Nephron progenitor cell (in vitro differentiated cells): ENCODE results near the gene EEF1AKMT3.
A peak's percentile ranks its signal among the peaks of the same experiment; 100 is the strongest.

Experiments used
- DNase-seq: peaks from one replicate; pipeline ENCODE4 v3.0.0; 2021
- H3K27ac Mint-ChIP-seq: 2 replicates; pipeline ENCODE4 v1.8.0; 2021; ENCODE audit warnings: mild to moderate bottlenecking, moderate library complexity, mixed read lengths
- H3K27me3 Mint-ChIP-seq: 2 replicates; pipeline ENCODE4 v1.8.0; 2021; ENCODE audit warnings: mild to moderate bottlenecking, low read depth, mixed read lengths; ENCODE audit not compliant: poor library complexity
- H3K36me3 Mint-ChIP-seq: 2 replicates; pipeline ENCODE4 v1.8.0; 2021; ENCODE audit warnings: low read depth, mixed read lengths
- H3K4me1 Mint-ChIP-seq: 2 replicates; pipeline ENCODE4 v1.8.0; 2021; ENCODE audit warnings: mixed read lengths
- H3K4me3 Mint-ChIP-seq: 2 replicates; pipeline ENCODE4 v1.8.0; 2021; ENCODE audit warnings: mild to moderate bottlenecking, moderate library complexity, mixed read lengths
- H3K9me3 Mint-ChIP-seq: 2 replicates; pipeline ENCODE4 v1.8.0; 2021; ENCODE audit warnings: mild to moderate bottlenecking, moderate library complexity, mixed read lengths
- CTCF ChIP-seq: fragments of 200-600 bp; sonication (generic); IDR thresholded peaks from 2 replicates; pipeline ENCODE4 v1.5.0; 2021; ENCODE audit warnings: antibody characterized with exemption

Gene EEF1AKMT3

GRCh38 chr12:57752668-57753000 is 19.8 kb upstream of the EEF1AKMT3 start:
- no peak overlapping the region for H3K27ac Mint-ChIP-seq
- peaks cover 47% of the 10 kb centered on the region for H3K27me3 Mint-ChIP-seq

GRCh38 chr12:57753756-57754337 is 18.6 kb upstream of the EEF1AKMT3 start:
- H3K4me1 Mint-ChIP-seq, result peaks cover 53% of the 10 kb centered on the region
- no peak for DNase-seq
- no peak for TF ChIP-seq CTCF
- H3K9me3 Mint-ChIP-seq, result no peaks in the 10 kb centered on the region
- peak overlapping the region; percentile 91 for H3K4me3 Mint-ChIP-seq
- peaks cover 60% of the 10 kb centered on the region for H3K27me3 Mint-ChIP-seq
- H3K36me3 Mint-ChIP-seq, result peaks cover 34% of the 10 kb centered on the region
- H3K27ac Mint-ChIP-seq, result peak overlapping the region; percentile 47

More at GRCh38 chr12:57752668-57753000, 19.8 kb upstream of the EEF1AKMT3 start:
- H3K4me1 Mint-ChIP-seq, result peaks cover 53% of the 10 kb centered on the region
- no peak for TF ChIP-seq CTCF
- no peaks in the 10 kb centered on the region for H3K9me3 Mint-ChIP-seq
- DNase-seq, result no peak
- H3K36me3 Mint-ChIP-seq, result peaks cover 40% of the 10 kb centered on the region
- peak overlapping the region; percentile 98 for H3K4me3 Mint-ChIP-seq

- Mint-ChIP-seq H3K4me1 (peaks cover 53% of the 10 kb centered on the region), H3K36me3 (peaks cover 26% of the 10 kb centered on the region), H3K27me3 (peaks cover 67% of the 10 kb centered on the region), H3K27ac (peak within 1 kb of the TSS; percentile 47), H3K9me3 (no peaks in the 10 kb centered on the region), H3K4me3 (peak within 1 kb of the TSS; percentile 91)
- DNase-seq, result peak; percentile 57
- no peak for TF ChIP-seq CTCF
Measured at GRCh38 chr12:57754411-57755193, 17.8 kb upstream of the EEF1AKMT3 start, which contains the start of gene MARCHF9. Gene MARCHF9, plus strand, starts transcription at chr12:57755103. Its CDS starts 426 bp downstream, at chr12:57755529.

GRCh38 chr12:57755194-57755453 is 17.3 kb upstream of the EEF1AKMT3 start:
- Mint-ChIP-seq H3K27ac (no peak overlapping the region), H3K36me3 (peaks cover 24% of the 10 kb centered on the region), H3K27me3 (peaks cover 72% of the 10 kb centered on the region), H3K4me1 (peaks cover 52% of the 10 kb centered on the region), H3K4me3 (no peak overlapping the region), H3K9me3 (no peaks in the 10 kb centered on the region)
- no peak for DNase-seq
- TF ChIP-seq CTCF, result no peak

- no peaks in the 10 kb centered on the region for H3K9me3 Mint-ChIP-seq
Measured at GRCh38 chr12:57755454-57756372, 16.7 kb upstream of the EEF1AKMT3 start.

More at GRCh38 chr12:57755454-57756372, 16.7 kb upstream of the EEF1AKMT3 start:
- Mint-ChIP-seq H3K4me1 (peaks cover 46% of the 10 kb centered on the region), H3K36me3 (peaks cover 18% of the 10 kb centered on the region), H3K27ac (no peak overlapping the region), H3K4me3 (peak overlapping the region; percentile 76), H3K27me3 (peaks cover 78% of the 10 kb centered on the region)
- TF ChIP-seq CTCF, result no peak
- DNase-seq, result peak; percentile 49
